GM18867 (cell line): ENCODE results near the gene SCPEP1.
A peak's percentile ranks its signal among the peaks of the same experiment; 100 is the strongest.

Experiments
- ATAC-seq: cut with Tn5 transposase; IDR thresholded peaks from one replicate; pipeline ENCODE4 v1.9.1; 2021; ENCODE audit warnings: mild to moderate bottlenecking, moderate library complexity; ENCODE audit not compliant: unreplicated experiment

Gene SCPEP1

GRCh38 chr17:57037411-57037810 is 59.5 kb downstream of the SCPEP1 start:
- ATAC-seq: no peak

GRCh38 chr17:57038486-57038885 is 60.6 kb downstream of the SCPEP1 start:
- ATAC-seq: no peak

- ATAC-seq: no peak
These were observed 62.6 kb downstream of the SCPEP1 start for GRCh38 chr17:57040571-57040970.

- ATAC-seq: no peak
These were observed 65.3 kb downstream of the SCPEP1 start for GRCh38 chr17:57043276-57043675.

- no peak for ATAC-seq
These were observed 67.3 kb downstream of the SCPEP1 start for GRCh38 chr17:57044976-57045867.

GRCh38 chr17:57045868-57046704 is 68.2 kb downstream of the SCPEP1 start:
- peak; percentile 81 for ATAC-seq

GRCh38 chr17:57046749-57047148 is 68.8 kb downstream of the SCPEP1 start:
- no peak for ATAC-seq

GRCh38 chr17:57048096-57048495 is 70.2 kb downstream of the SCPEP1 start:
- no peak for ATAC-seq

GRCh38 chr17:57050306-57050705 is 72.4 kb downstream of the SCPEP1 start:
- ATAC-seq: no peak

GRCh38 chr17:57051886-57052361 is 74.0 kb downstream of the SCPEP1 start:
- ATAC-seq: no peak
